Left ventricle myocardium inferior (tissue), 1 donor: ENCODE measurements around the gene KCNK2. TPM values are rescaled to one million over a fixed set of nuclear protein-coding genes. Genes with fewer than 3 reads are reported as not detected.

Source experiments
- DNase-seq: peaks from one replicate; pipeline ENCODE4 v3.0.0-alpha.2; 2020
- H3K27ac ChIP-seq: fragments of 200-600 bp; replicated peaks from 2 replicates; pipeline ENCODE4 v1.8.0; 2021
- H3K27me3 ChIP-seq: fragments of 200-600 bp; 2 replicates; pipeline ENCODE4 v1.8.0; 2021; ENCODE audit warnings: low read depth
- H3K36me3 ChIP-seq: fragments of 200-600 bp; 2 replicates; pipeline ENCODE4 v1.8.0; 2021
- H3K4me1 ChIP-seq: fragments of 200-600 bp; 2 replicates; pipeline ENCODE4 v1.8.0; 2021
- H3K4me3 ChIP-seq: fragments of 200-600 bp; 2 replicates; pipeline ENCODE4 v1.8.0; 2021; ENCODE audit warnings: mild to moderate bottlenecking, moderate library complexity
- H3K9me3 ChIP-seq: fragments of 200-600 bp; replicated peaks from 2 replicates; pipeline ENCODE4 v1.8.0; 2021
- CTCF ChIP-seq: fragments of 200-600 bp; IDR thresholded peaks from 2 replicates; pipeline ENCODE4 v1.8.0; 2021; ENCODE audit warnings: antibody characterized with exemption, mild to moderate bottlenecking, borderline replicate concordance
- intact Hi-C: fragments of 100-400 bp; cut with micrococcal nuclease; formaldehyde crosslinking; loops from one replicate; pipeline ENCODE4 v1.11.0; 2022
- total RNA-seq: library from RNA; stranded (reverse); fragmentation: NEBNext Ultra II Directional; extraction: Animal tissue kit (Norgen Biotek cat#: 25700); gene quantifications from one replicate; pipeline ENCODE4 v1.2.1, GENCODE V29; 2021
- donor health status: DM: no; HTN: yes; CAD: no; lungs with severe emphysema.

Gene KCNK2
- total RNA-seq, 1 donor from 2014 or later, result 0.08 TPM

- H3K36me3 ChIP-seq, result no peaks in the 10 kb centered on the region
- intact Hi-C loops, result no loop called here
- no peaks in the 10 kb centered on the region for H3K4me1 ChIP-seq
- H3K27ac ChIP-seq, result no peak overlapping the region
- no peak for DNase-seq
- no peak for TF ChIP-seq CTCF
- no peak overlapping the region for H3K4me3 ChIP-seq
- no peaks in the 10 kb centered on the region for H3K27me3 ChIP-seq
- H3K9me3 ChIP-seq, result no peaks in the 10 kb centered on the region
Measured at GRCh38 chr1:215273838-215274516, 191.4 kb downstream of the KCNK2 start.

DNA sequence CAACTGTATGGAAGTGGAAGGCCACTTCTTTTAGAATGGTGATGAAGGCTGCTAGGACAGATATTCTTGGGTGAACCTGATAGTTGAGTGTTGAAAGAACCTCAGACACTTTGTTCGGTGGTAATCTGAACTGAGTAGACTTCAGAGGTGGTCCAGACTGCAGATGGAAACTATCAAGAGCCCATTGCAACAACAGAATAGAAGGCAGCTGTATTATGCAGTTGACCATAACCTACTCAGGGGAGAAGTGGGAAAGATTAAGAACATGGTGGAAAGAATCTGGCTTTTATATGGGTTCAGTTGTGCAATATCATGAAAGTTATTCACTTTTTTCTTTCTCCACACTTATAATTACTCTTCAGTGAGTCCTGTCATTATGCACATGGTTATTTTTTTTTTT lies 194.0 kb downstream of the KCNK2 start:
- Histone ChIP-seq H3K36me3 (no peaks in the 10 kb centered on the region), H3K4me3 (no peak overlapping the region), H3K9me3 (no peaks in the 10 kb centered on the region), H3K27me3 (no peaks in the 10 kb centered on the region), H3K27ac (no peak overlapping the region), H3K4me1 (no peaks in the 10 kb centered on the region)
- no peak for DNase-seq
- intact Hi-C loops, result no loop called here
- TF ChIP-seq CTCF, result no peak

DNA sequence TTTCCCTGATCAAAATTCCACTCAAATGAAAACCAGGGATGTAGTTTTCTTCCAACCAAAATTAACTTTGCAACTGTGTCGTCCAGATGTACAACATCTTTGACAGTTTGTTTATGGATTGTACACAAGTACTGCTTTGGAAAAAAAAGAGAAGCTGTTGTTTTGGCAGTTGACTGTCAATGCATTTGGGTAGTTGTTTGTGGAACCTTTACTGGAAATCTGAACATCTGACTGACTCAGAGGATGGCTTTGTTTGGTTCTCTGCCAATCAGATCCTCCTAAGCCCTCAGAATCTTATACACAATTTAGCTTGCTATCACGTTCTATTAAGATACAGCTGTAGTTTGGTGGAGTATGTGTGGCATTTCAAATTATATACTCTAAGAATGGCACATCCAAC lies 195.0 kb downstream of the KCNK2 start:
- no peak for DNase-seq
- no peak overlapping the region for H3K4me3 ChIP-seq
- no peaks in the 10 kb centered on the region for H3K9me3 ChIP-seq
- no peaks in the 10 kb centered on the region for H3K36me3 ChIP-seq
- H3K4me1 ChIP-seq, result no peaks in the 10 kb centered on the region
- no peak for TF ChIP-seq CTCF
- intact Hi-C loops, result no loop called here
- no peak overlapping the region for H3K27ac ChIP-seq
- no peaks in the 10 kb centered on the region for H3K27me3 ChIP-seq

- H3K4me3 ChIP-seq, result no peak overlapping the region
- no peaks in the 10 kb centered on the region for H3K27me3 ChIP-seq
- no peaks in the 10 kb centered on the region for H3K36me3 ChIP-seq
- DNase-seq, result no peak
- no peak overlapping the region for H3K27ac ChIP-seq
- TF ChIP-seq CTCF, result no peak
- H3K9me3 ChIP-seq, result no peaks in the 10 kb centered on the region
- intact Hi-C loops, result no loop called here
- H3K4me1 ChIP-seq, result no peaks in the 10 kb centered on the region
Measured at GRCh38 chr1:215279682-215280081, 197.1 kb downstream of the KCNK2 start.

DNA sequence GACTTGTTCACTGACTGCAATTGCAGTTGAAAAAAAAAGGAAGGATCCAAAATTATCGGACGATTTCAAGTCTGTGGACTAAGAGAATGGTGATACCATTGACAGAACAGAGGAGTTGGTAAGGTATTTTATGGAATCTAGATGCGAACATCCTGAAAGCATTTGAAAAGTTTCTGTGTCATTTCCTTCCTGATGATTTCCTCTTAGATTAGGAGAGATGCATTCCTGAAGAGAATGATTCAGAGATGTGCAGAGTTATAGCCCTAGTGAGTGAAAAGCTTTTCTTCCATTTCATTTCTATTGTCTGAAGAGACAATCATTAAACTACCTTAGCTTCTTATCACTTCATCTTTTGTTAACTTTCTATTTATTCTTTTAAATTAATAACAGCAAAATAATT lies 200.0 kb downstream of the KCNK2 start:
- Histone ChIP-seq H3K4me1 (no peaks in the 10 kb centered on the region), H3K9me3 (no peaks in the 10 kb centered on the region), H3K27ac (no peak overlapping the region), H3K4me3 (no peak overlapping the region), H3K36me3 (no peaks in the 10 kb centered on the region), H3K27me3 (no peaks in the 10 kb centered on the region)
- no peak for TF ChIP-seq CTCF
- no peak for DNase-seq
- intact Hi-C loops, result no loop called here
